Psoas muscle (tissue), 8 donors: ENCODE measurements around the gene RAB11FIP3. TPM values are rescaled to one million over a fixed set of nuclear protein-coding genes. Genes with fewer than 3 reads are reported as not detected.
"Not testable (repeated sequence)": the region's sequence is repeated elsewhere in the genome, so short reads cannot be mapped to it uniquely, and the experiment has no call there.

ENCODE experiments used
- ATAC-seq, 4 donors: fragments of 200-7000 bp; cut with Tn5 transposase; one replicate each; pipeline ENCODE4 v1.9.1; 2020; ENCODE audit warnings: moderate library complexity in 3 of 4, mild to moderate bottlenecking in 2 of 4
- DNase-seq, 2 donors: peaks; one replicate each; pipeline ENCODE4 v3.0.0-alpha.2; 2020
- H3K27ac ChIP-seq: fragments of 200-600 bp; one replicate; pipeline ENCODE4 v1.8.0; 2022
- H3K27me3 ChIP-seq, 3 donors: fragments of 200-600 bp in 1 of 3; one replicate each; pipeline versions ENCODE4 v1.6.1 to v1.8.0; 2013 to 2022; ENCODE audit warnings: low read length in 2 of 3, mild to moderate bottlenecking in 2 of 3, moderate library complexity in 1 of 3; ENCODE audit not compliant: insufficient read depth in 3 of 3
- H3K36me3 ChIP-seq, 2 donors: fragments of 200-600 bp in 1 of 2; one replicate each; pipeline versions ENCODE4 v1.6.1 to v1.8.0; 2013 to 2022; ENCODE audit warnings: low read depth in 1 of 2, mild to moderate bottlenecking in 1 of 2, moderate library complexity in 1 of 2; ENCODE audit not compliant: insufficient read depth in 1 of 2
- H3K4me1 ChIP-seq: fragments of 200-600 bp; one replicate; pipeline ENCODE4 v1.8.0; 2022
- H3K4me3 ChIP-seq: fragments of 200-600 bp; one replicate; pipeline ENCODE4 v1.8.0; 2022; ENCODE audit warnings: mild to moderate bottlenecking
- H3K9me3 ChIP-seq: fragments of 200-600 bp; one replicate; pipeline ENCODE4 v1.8.0; 2022
- CTCF ChIP-seq: fragments of 200-600 bp; IDR thresholded peaks from one replicate; pipeline ENCODE4 v1.8.0; 2022; ENCODE audit warnings: antibody characterized with exemption
- WGBS, 3 donors: extraction: QIAGEN DNeasy Blood & Tissue Kit; methylation state at CpG; one replicate each; pipeline versions ENCODE4 v1.1.6 to v1.1.7; 2013; 5-methylcytosine and 5-hydroxymethylcytosine counted together
- intact Hi-C, 2 donors: fragments of 100-400 bp; cut with DNase I; formaldehyde crosslinking; loops; one replicate each; pipeline versions ENCODE4 v1.11.0 to v1.14.2; 2022
- polyA plus RNA-seq, 3 donors: library from polyadenylated mRNA; stranded (reverse); fragments of 200-250 nt; gene quantifications; one replicate each; pipeline ENCODE4 v1.2.3, GENCODE V29; 2013
- total RNA-seq, 4 donors: library from RNA; stranded (reverse); fragmentation: NEBNext Ultra II Directional in 2 of 4; extraction: Animal tissue kit (Norgen Biotek cat#: 25700) in 2 of 4; gene quantifications; one replicate each; pipeline versions ENCODE4 v1.2.1 to v1.2.4, GENCODE V29; 2021 to 2023
- donor health status: healthy with polysubstance abuse.
- donor health status: DM: no; HTN: no; CAD: no; lungs with moderate emphysema.
- donor health status: Bipolar disorder and iron deficiency.
- donor health status: healthy.
- donor health status: DM: yes; HTN: yes; CAD: no.
- donor health status: DM: no; HTN: no; CAD: no.
- donor health status: DM: no; HTN: no; CAD: no.
- donor health status: DM: yes; HTN: yes; CAD: no.

RAB11FIP3 gene
- total and polyA plus RNA-seq, 7 donors = 20.3 to 89.5 (median 44.7) TPM

- no peaks in the 10 kb centered on the region for H3K27me3 ChIP-seq
- H3K27ac ChIP-seq = no peak overlapping the region
- H3K4me1 ChIP-seq = no peaks in the 10 kb centered on the region
- peaks cover 0 to 57% of the 10 kb centered on the region in 2 donors for H3K36me3 ChIP-seq
- no peak for TF ChIP-seq CTCF
- intact Hi-C loops = no loop called here
- no peak overlapping the region for H3K4me3 ChIP-seq
- WGBS, 3 donors = 70 to 86% (median 80%) methylated on average over 22 of the region's 22 CpGs
- ATAC-seq = peak in 2 of 4 donors; percentile 23 to 51
- no peak for DNase-seq
- no peaks in the 10 kb centered on the region for H3K9me3 ChIP-seq
Observed at GRCh38 chr16:502179-502943, 76.9 kb downstream of the RAB11FIP3 start.

GRCh38 chr16:503150-504071, 78.0 kb downstream of the RAB11FIP3 start:
- no peak for TF ChIP-seq CTCF
- no peaks in the 10 kb centered on the region for H3K27me3 ChIP-seq
- no peak overlapping the region for H3K4me3 ChIP-seq
- ATAC-seq (peak in 3 of 4 donors; percentile 17 to 29 (median 19)), DNase-seq (no peak)
- no peaks in the 10 kb centered on the region for H3K4me1 ChIP-seq
- WGBS, 3 donors = 92 to 97% (median 94%) methylated on average over 23 of the region's 23 CpGs
- H3K27ac ChIP-seq = no peak overlapping the region
- intact Hi-C loops = no loop called here
- no peaks in the 10 kb centered on the region for H3K9me3 ChIP-seq
- H3K36me3 ChIP-seq = peaks cover 0 to 53% of the 10 kb centered on the region in 2 donors

GRCh38 chr16:505479-506245, 80.2 kb downstream of the RAB11FIP3 start:
- no peak overlapping the region for H3K27ac ChIP-seq
- ATAC-seq (no peak), DNase-seq (no peak)
- no peak overlapping the region for H3K4me3 ChIP-seq
- no peaks in the 10 kb centered on the region for H3K9me3 ChIP-seq
- H3K36me3 ChIP-seq = peaks cover 2 to 58% of the 10 kb centered on the region in 2 donors
- intact Hi-C loops = no loop called here
- no peaks in the 10 kb centered on the region for H3K4me1 ChIP-seq
- WGBS, 3 donors = 88 to 90% (median 89%) methylated on average over 33 of the region's 33 CpGs
- no peaks in the 10 kb centered on the region for H3K27me3 ChIP-seq
- TF ChIP-seq CTCF = no peak

- Histone ChIP-seq H3K36me3 (peaks cover 2 to 58% of the 10 kb centered on the region in 2 donors), H3K9me3 (no peaks in the 10 kb centered on the region), H3K27me3 (no peaks in the 10 kb centered on the region), H3K4me1 (no peaks in the 10 kb centered on the region), H3K4me3 (no peak overlapping the region), H3K27ac (no peak overlapping the region)
- intact Hi-C loops = no loop called here
- ATAC-seq (no peak), DNase-seq (no peak)
- TF ChIP-seq CTCF = no peak
- WGBS, 3 donors = 90 to 95% (median 94%) methylated on average over 7 of the region's 7 CpGs
Observed at GRCh38 chr16:506246-506546, 80.7 kb downstream of the RAB11FIP3 start.

GRCh38 chr16:507527-507926, 82.1 kb downstream of the RAB11FIP3 start:
- 72 to 82% (median 79%) methylated on average over 14 of the region's 14 CpGs for WGBS, 3 donors
- H3K27ac ChIP-seq, intact Hi-C loops, ATAC-seq, H3K27me3 ChIP-seq, DNase-seq, H3K4me1 ChIP-seq, H3K4me3 ChIP-seq, H3K9me3 ChIP-seq: not testable (repeated sequence)
- H3K36me3 ChIP-seq = peaks cover 2 to 60% of the 10 kb centered on the region in 2 donors
